ENCODE results near the gene PLD1.

PLD1 gene

GRCh38 chr3:171700157-171700556, 110.1 kb downstream of the PLD1 start:
- H3K27ac ChIP-seq (replicated peaks): no peak overlapping the region
- TF ChIP-seq CTCF (IDR thresholded peaks at IDR 0.05; ENCODE audit: insufficient read depth, low read length) (no peak), POLR2AphosphoS5 (IDR thresholded peaks at IDR 0.05; ENCODE audit: low read depth) (no peak), SPI1 (IDR thresholded peaks at IDR 0.05; ENCODE audit: borderline replicate concordance, low read depth) (no peak), GABPA (IDR thresholded peaks at IDR 0.05; ENCODE audit: low read depth) (no peak)
- TF ChIP-seq, protein P1, sequence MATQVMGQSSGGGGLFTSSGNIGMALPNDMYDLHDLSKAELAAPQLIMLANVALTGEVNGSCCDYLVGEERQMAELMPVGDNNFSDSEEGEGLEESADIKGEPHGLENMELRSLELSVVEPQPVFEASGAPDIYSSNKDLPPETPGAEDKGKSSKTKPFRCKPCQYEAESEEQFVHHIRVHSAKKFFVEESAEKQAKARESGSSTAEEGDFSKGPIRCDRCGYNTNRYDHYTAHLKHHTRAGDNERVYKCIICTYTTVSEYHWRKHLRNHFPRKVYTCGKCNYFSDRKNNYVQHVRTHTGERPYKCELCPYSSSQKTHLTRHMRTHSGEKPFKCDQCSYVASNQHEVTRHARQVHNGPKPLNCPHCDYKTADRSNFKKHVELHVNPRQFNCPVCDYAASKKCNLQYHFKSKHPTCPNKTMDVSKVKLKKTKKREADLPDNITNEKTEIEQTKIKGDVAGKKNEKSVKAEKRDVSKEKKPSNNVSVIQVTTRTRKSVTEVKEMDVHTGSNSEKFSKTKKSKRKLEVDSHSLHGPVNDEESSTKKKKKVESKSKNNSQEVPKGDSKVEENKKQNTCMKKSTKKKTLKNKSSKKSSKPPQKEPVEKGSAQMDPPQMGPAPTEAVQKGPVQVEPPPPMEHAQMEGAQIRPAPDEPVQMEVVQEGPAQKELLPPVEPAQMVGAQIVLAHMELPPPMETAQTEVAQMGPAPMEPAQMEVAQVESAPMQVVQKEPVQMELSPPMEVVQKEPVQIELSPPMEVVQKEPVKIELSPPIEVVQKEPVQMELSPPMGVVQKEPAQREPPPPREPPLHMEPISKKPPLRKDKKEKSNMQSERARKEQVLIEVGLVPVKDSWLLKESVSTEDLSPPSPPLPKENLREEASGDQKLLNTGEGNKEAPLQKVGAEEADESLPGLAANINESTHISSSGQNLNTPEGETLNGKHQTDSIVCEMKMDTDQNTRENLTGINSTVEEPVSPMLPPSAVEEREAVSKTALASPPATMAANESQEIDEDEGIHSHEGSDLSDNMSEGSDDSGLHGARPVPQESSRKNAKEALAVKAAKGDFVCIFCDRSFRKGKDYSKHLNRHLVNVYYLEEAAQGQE (IDR thresholded peaks at IDR 0.05; ENCODE audit: insufficient replicate concordance, low read depth): no peak
- H3K27me3 ChIP-seq (ENCODE audit: insufficient read depth, poor library complexity, severe bottlenecking): no peaks in the 10 kb centered on the region
- H3K4me3 ChIP-seq (replicated peaks; ENCODE audit: insufficient read depth, low read length): no peak overlapping the region
- no peak for DNase-seq (ENCODE audit: low read depth in 1 of 2, low spot score in 1 of 2)

DNA sequence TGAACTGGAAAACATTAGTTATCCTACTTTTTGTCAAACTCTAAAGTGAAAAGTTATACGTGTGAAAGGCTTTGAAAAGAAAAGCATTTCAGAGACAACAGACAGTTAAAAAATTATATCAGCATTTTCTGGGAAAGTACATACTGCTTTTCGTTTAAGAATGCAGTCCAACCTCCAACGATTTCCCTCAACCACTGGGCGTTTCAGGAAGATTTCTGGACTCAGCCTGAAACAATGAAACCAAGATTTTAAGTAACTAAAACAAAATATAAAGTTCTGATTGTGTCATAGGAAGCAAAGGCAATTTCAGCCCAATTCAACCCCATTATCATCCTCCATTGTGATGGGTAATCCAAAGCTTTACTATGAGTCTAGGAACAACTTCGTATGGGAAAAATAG, 110.7 kb downstream of the PLD1 start:
- Histone ChIP-seq H3K27ac (replicated peaks) (no peak overlapping the region), H3K27me3 (ENCODE audit: insufficient read depth, poor library complexity, severe bottlenecking) (no peaks in the 10 kb centered on the region), H3K4me3 (replicated peaks; ENCODE audit: insufficient read depth, low read length) (no peak overlapping the region)
- DNase-seq (ENCODE audit: low read depth in 1 of 2, low spot score in 1 of 2): no peak
- TF ChIP-seq, protein P1 (IDR thresholded peaks at IDR 0.05; ENCODE audit: insufficient replicate concordance, low read depth): no peak
- TF ChIP-seq POLR2AphosphoS5 (IDR thresholded peaks at IDR 0.05; ENCODE audit: low read depth): no peak
- TF ChIP-seq GABPA (IDR thresholded peaks at IDR 0.05; ENCODE audit: low read depth): no peak
- TF ChIP-seq SPI1 (IDR thresholded peaks at IDR 0.05; ENCODE audit: borderline replicate concordance, low read depth): no peak
- TF ChIP-seq CTCF (IDR thresholded peaks at IDR 0.05; ENCODE audit: insufficient read depth, low read length): no peak

GRCh38 chr3:171696805-171697204, 113.5 kb downstream of the PLD1 start:
- Histone ChIP-seq H3K4me3 (replicated peaks; ENCODE audit: insufficient read depth, low read length) (no peak overlapping the region), H3K27me3 (ENCODE audit: insufficient read depth, poor library complexity, severe bottlenecking) (no peaks in the 10 kb centered on the region), H3K27ac (replicated peaks) (no peak overlapping the region)
- no peak for DNase-seq (ENCODE audit: low read depth in 1 of 2, low spot score in 1 of 2)
- TF ChIP-seq CTCF (IDR thresholded peaks at IDR 0.05; ENCODE audit: insufficient read depth, low read length) (no peak), GABPA (IDR thresholded peaks at IDR 0.05; ENCODE audit: low read depth) (no peak), POLR2AphosphoS5 (IDR thresholded peaks at IDR 0.05; ENCODE audit: low read depth) (no peak), SPI1 (IDR thresholded peaks at IDR 0.05; ENCODE audit: borderline replicate concordance, low read depth) (no peak)
- TF ChIP-seq, protein P1 (IDR thresholded peaks at IDR 0.05; ENCODE audit: insufficient replicate concordance, low read depth): no peak

Measured in HL-60 (cell line).